Inferior parietal cortex (tissue), 1 donor: ENCODE data around the gene PLA2G7.
"Not testable (repeated sequence)": the region's sequence is repeated elsewhere in the genome, so short reads cannot be mapped to it uniquely, and the experiment has no call there.

Experiments
- DNase-seq: peaks from one replicate; pipeline ENCODE4 v3.0.0-alpha.2; 2016; ENCODE audit errors: extremely low spot score

PLA2G7 gene

GRCh38 chr6:46748940-46749503 is 13.8 kb upstream of the PLA2G7 start:
- DNase-seq: no peak

- no peak for DNase-seq
These were observed 11.5 kb upstream of the PLA2G7 start, which contains the start of gene ANKRD66 for GRCh38 chr6:46746696-46747095. TSS of gene ANKRD66 (plus strand) at chr6:46746933. CDS start at chr6:46751949, 5,016 bp downstream.

GRCh38 chr6:46745973-46746372 is 10.8 kb upstream of the PLA2G7 start:
- DNase-seq: no peak

GRCh38 chr6:46744159-46744725 is 9.1 kb upstream of the PLA2G7 start:
- DNase-seq: not testable (repeated sequence)

GRCh38 chr6:46743425-46744158 is 8.4 kb upstream of the PLA2G7 start:
- no peak for DNase-seq

- DNase-seq: no peak
These were observed 6.7 kb upstream of the PLA2G7 start for GRCh38 chr6:46741910-46742309.

- no peak for DNase-seq
These were observed 6.3 kb upstream of the PLA2G7 start for GRCh38 chr6:46741482-46741881.

- DNase-seq: no peak
These were observed 1.7 kb upstream of the PLA2G7 start for GRCh38 chr6:46736906-46737305.

- peak; percentile 27 for DNase-seq
These were observed 501 bp upstream of the PLA2G7 start for GRCh38 chr6:46735720-46736031.

GRCh38 chr6:46733341-46733801 is 1.8 kb downstream of the PLA2G7 start:
- DNase-seq: peak; percentile 6

- no peak for DNase-seq
These were observed 4.2 kb downstream of the PLA2G7 start for GRCh38 chr6:46730921-46731461.

- no peak for DNase-seq
These were observed 5.3 kb downstream of the PLA2G7 start for GRCh38 chr6:46729787-46730326.

GRCh38 chr6:46720401-46720800 is 14.8 kb downstream of the PLA2G7 start:
- no peak for DNase-seq

- DNase-seq: no peak
These were observed 16.1 kb downstream of the PLA2G7 start for GRCh38 chr6:46719099-46719498.

GRCh38 chr6:46715141-46715540 is 20.0 kb downstream of the PLA2G7 start:
- DNase-seq: no peak

- DNase-seq: no peak
These were observed 23.7 kb downstream of the PLA2G7 start for GRCh38 chr6:46711491-46711890.

- DNase-seq: no peak
These were observed 28.7 kb downstream of the PLA2G7 start for GRCh38 chr6:46706464-46706863.

- DNase-seq: peak; percentile 44
These were observed 30.6 kb downstream of the PLA2G7 start for GRCh38 chr6:46704562-46704961.

- no peak for DNase-seq
These were observed 35.2 kb downstream of the PLA2G7 start for GRCh38 chr6:46699970-46700369.

- DNase-seq: no peak
These were observed 44.2 kb downstream of the PLA2G7 start for GRCh38 chr6:46690911-46691451.

GRCh38 chr6:46690141-46690755 is 44.9 kb downstream of the PLA2G7 start:
- no peak for DNase-seq

- no peak for DNase-seq
These were observed 45.5 kb downstream of the PLA2G7 start for GRCh38 chr6:46689657-46690056.
